HG03060 (cell line): ENCODE results near the gene NPFFR2.
"Not testable (repeated sequence)": the region's sequence is repeated elsewhere in the genome, so short reads cannot be mapped to it uniquely, and the experiment has no call there.

Experiments used
- ATAC-seq: cut with Tn5 transposase; IDR thresholded peaks from one replicate; pipeline ENCODE4 v1.9.1; 2021; ENCODE audit warnings: low read depth, moderate number of reproducible peaks; ENCODE audit not compliant: unreplicated experiment

The NPFFR2 gene

GRCh38 chr4:72031868-72032608, at the start of gene NPFFR2:
Gene NPFFR2, plus strand, starts transcription at chr4:72032000. Its CDS starts 96,592 bp downstream, at chr4:72128592.
- ATAC-seq: no peak

GRCh38 chr4:71992571-71993312, 39.1 kb upstream of the NPFFR2 start:
- no peak for ATAC-seq

GRCh38 chr4:71994559-71994958, 37.2 kb upstream of the NPFFR2 start:
- ATAC-seq: no peak

GRCh38 chr4:71995297-71995696, 36.5 kb upstream of the NPFFR2 start:
- no peak for ATAC-seq

GRCh38 chr4:72006586-72006985, 25.2 kb upstream of the NPFFR2 start:
- ATAC-seq: no peak

GRCh38 chr4:72011906-72012305, 19.9 kb upstream of the NPFFR2 start:
- no peak for ATAC-seq

- no peak for ATAC-seq
Observed at GRCh38 chr4:72016011-72016410, 15.8 kb upstream of the NPFFR2 start.

- ATAC-seq: no peak
Observed at GRCh38 chr4:72019688-72020087, 12.1 kb upstream of the NPFFR2 start.

- ATAC-seq: no peak
Observed at GRCh38 chr4:72022553-72022952, 9.2 kb upstream of the NPFFR2 start.

- no peak for ATAC-seq
Observed at GRCh38 chr4:72055566-72055965, 23.8 kb downstream of the NPFFR2 start.

- ATAC-seq: no peak
Observed at GRCh38 chr4:72063726-72064125, 31.9 kb downstream of the NPFFR2 start.

- ATAC-seq: no peak
Observed at GRCh38 chr4:72067051-72067450, 35.3 kb downstream of the NPFFR2 start.

GRCh38 chr4:72073816-72074215, 42.0 kb downstream of the NPFFR2 start:
- no peak for ATAC-seq

- no peak for ATAC-seq
Observed at GRCh38 chr4:72076562-72076961, 44.8 kb downstream of the NPFFR2 start.

- ATAC-seq: no peak
Observed at GRCh38 chr4:72077346-72077745, 45.5 kb downstream of the NPFFR2 start.

GRCh38 chr4:72084587-72085011, 52.8 kb downstream of the NPFFR2 start:
- ATAC-seq: peak; percentile 73

GRCh38 chr4:72090606-72091005, 58.8 kb downstream of the NPFFR2 start:
- ATAC-seq: not testable (repeated sequence)

GRCh38 chr4:72094059-72094797, 62.4 kb downstream of the NPFFR2 start:
- no peak for ATAC-seq

GRCh38 chr4:72107456-72107855, 75.7 kb downstream of the NPFFR2 start:
- no peak for ATAC-seq

- no peak for ATAC-seq
Observed at GRCh38 chr4:72109364-72109763, 77.6 kb downstream of the NPFFR2 start.

GRCh38 chr4:72109959-72110497, 78.2 kb downstream of the NPFFR2 start:
- ATAC-seq: no peak
